Measurements from ENCODE around the gene COL6A3.

DNA sequence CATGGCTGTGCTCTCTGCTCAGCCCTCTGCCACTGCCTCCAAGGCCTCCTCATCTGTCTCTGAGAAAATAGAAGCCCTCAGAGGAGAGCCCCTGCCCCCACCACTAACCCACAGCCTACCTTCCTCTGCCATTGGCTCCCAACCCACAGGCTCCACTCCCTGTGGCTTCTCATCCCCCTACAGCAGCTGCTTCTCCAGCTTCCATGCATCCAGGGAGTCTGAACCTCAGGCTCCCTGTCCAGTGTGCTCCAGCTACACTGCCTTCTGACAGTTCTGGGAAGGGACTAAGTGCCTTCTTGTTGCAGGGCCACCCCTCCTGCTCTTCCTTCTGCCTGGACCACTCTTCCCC lies 29.3 kb downstream of the COL6A3 start:
- TF ChIP-seq, protein P1, sequence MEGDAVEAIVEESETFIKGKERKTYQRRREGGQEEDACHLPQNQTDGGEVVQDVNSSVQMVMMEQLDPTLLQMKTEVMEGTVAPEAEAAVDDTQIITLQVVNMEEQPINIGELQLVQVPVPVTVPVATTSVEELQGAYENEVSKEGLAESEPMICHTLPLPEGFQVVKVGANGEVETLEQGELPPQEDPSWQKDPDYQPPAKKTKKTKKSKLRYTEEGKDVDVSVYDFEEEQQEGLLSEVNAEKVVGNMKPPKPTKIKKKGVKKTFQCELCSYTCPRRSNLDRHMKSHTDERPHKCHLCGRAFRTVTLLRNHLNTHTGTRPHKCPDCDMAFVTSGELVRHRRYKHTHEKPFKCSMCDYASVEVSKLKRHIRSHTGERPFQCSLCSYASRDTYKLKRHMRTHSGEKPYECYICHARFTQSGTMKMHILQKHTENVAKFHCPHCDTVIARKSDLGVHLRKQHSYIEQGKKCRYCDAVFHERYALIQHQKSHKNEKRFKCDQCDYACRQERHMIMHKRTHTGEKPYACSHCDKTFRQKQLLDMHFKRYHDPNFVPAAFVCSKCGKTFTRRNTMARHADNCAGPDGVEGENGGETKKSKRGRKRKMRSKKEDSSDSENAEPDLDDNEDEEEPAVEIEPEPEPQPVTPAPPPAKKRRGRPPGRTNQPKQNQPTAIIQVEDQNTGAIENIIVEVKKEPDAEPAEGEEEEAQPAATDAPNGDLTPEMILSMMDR (conservative IDR thresholded peaks at IDR 0.05; ENCODE audit: low read depth, low read length), result no peak
- TF ChIP-seq EZH2phosphoT487 (IDR thresholded peaks at IDR 0.05; ENCODE audit: borderline replicate concordance, low read length), result no peak
- TF ChIP-seq EZH2 (IDR thresholded peaks at IDR 0.05; ENCODE audit: low read length, unreplicated experiment), result no peak

Measured in PC-3 (cell line).